Inflammatory macrophage treated with lipopolysaccharide for 4 hours (primary cell): ENCODE measurements around the gene PFKFB2.

Experiments used
- DNase-seq: peaks from one replicate; pipeline ENCODE4 v3.0.0-alpha.2; 2020

The PFKFB2 gene

GRCh38 chr1:207022996-207023679 lies 29.9 kb upstream of the PFKFB2 start:
- DNase-seq, result no peak

- peak; percentile 59 for DNase-seq
Observed at GRCh38 chr1:207024202-207025145, 28.6 kb upstream of the PFKFB2 start.

- peak; percentile 54 for DNase-seq
Observed at GRCh38 chr1:207025146-207025880, 27.8 kb upstream of the PFKFB2 start.

GRCh38 chr1:207026104-207026534 lies 27.0 kb upstream of the PFKFB2 start:
- DNase-seq, result no peak

- no peak for DNase-seq
Observed at GRCh38 chr1:207027206-207027777, 25.8 kb upstream of the PFKFB2 start.

- no peak for DNase-seq
Observed at GRCh38 chr1:207027921-207028320, 25.2 kb upstream of the PFKFB2 start.

- DNase-seq, result peak; percentile 46
Observed at GRCh38 chr1:207028884-207029650, 24.0 kb upstream of the PFKFB2 start.

GRCh38 chr1:207029701-207030521 lies 23.2 kb upstream of the PFKFB2 start:
- DNase-seq, result no peak

- no peak for DNase-seq
Observed at GRCh38 chr1:207030522-207031009, 22.5 kb upstream of the PFKFB2 start.

GRCh38 chr1:207031016-207031415 lies 22.1 kb upstream of the PFKFB2 start:
- no peak for DNase-seq

- DNase-seq, result no peak
Observed at GRCh38 chr1:207031632-207032264, 21.3 kb upstream of the PFKFB2 start.

- no peak for DNase-seq
Observed at GRCh38 chr1:207032528-207033017, 20.5 kb upstream of the PFKFB2 start, which contains the start of gene C1orf116. TSS of gene C1orf116 (minus strand) at chr1:207032756. CDS start at chr1:207027598, 5,158 bp downstream.

GRCh38 chr1:207033302-207033701 lies 19.8 kb upstream of the PFKFB2 start:
- DNase-seq, result no peak

GRCh38 chr1:207034208-207034607 lies 18.9 kb upstream of the PFKFB2 start:
- DNase-seq, result peak; percentile 43

GRCh38 chr1:207034998-207035397 lies 18.1 kb upstream of the PFKFB2 start:
- DNase-seq, result peak; percentile 40

GRCh38 chr1:207035877-207036551 lies 17.1 kb upstream of the PFKFB2 start:
- DNase-seq, result no peak

- no peak for DNase-seq
Observed at GRCh38 chr1:207036865-207037264, 16.2 kb upstream of the PFKFB2 start.

- no peak for DNase-seq
Observed at GRCh38 chr1:207039380-207040180, 13.5 kb upstream of the PFKFB2 start.

- no peak for DNase-seq
Observed at GRCh38 chr1:207040181-207040533, 12.9 kb upstream of the PFKFB2 start.
